Activated T-cell treated with anti-CD3 and anti-CD28 coated beads, Interleukin-2, amount 50 U/mL, for 1 hour (primary cell): ENCODE results near the gene ZNF778.
A peak's percentile ranks its signal among the peaks of the same experiment; 100 is the strongest.
"Not testable (repeated sequence)": the region's sequence is repeated elsewhere in the genome, so short reads cannot be mapped to it uniquely, and the experiment has no call there.

Experiments
- DNase-seq: peaks from one replicate; pipeline ENCODE4 v3.0.0-alpha.2; 2020

ZNF778 gene

GRCh38 chr16:89183463-89183862 is 34.0 kb upstream of the ZNF778 start:
- no peak for DNase-seq

DNA sequence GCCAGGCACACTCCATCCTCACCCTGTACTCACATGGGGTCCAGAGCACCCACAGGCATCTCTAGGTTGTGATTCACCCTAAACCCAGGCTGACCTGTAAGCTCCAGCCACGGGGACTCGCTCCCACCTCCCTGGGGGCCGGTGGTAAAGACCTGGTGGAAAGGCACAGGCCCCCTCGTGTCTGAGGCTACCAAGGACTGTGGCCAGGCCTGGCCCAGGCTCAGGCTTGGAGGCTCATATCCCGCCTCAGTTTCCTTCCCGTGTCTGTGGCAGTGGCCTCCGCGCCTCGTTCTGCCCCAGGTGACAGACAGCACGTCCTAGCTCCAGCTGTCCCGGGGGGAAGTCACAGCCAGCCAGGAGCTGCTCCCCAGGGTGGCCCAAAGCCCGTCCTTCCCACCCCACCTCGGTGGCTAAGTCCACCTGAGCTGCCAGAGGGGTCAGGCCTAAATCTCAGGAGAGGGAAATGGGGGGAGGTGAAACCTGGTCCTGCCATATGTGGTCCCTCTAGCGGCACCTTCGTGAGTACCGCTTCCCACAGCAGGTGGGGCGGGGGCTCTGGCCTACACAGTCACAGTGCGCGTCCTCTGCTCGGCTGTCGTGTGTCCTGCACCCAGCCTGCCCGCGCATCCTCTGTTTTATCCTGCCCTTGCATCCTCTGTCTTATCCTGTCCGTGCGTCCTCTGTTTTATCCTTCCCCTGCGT is 33.4 kb upstream of the ZNF778 start:
- DNase-seq, result no peak

DNA sequence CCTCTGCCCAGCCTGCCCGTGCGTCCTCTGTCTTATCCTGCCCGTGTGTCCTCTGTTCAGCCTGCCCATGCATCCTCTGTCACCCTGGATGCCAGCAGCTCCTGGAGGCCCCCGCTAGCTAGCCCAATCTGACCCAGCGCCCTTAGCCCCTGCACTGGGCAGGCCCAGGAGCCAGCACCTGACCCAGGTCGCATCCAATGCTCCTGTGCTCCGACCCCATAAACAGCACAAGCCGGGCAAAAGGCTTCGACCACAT is 32.9 kb upstream of the ZNF778 start:
- DNase-seq, result no peak

- DNase-seq, result no peak
These were observed 32.3 kb upstream of the ZNF778 start for GRCh38 chr16:89184933-89185794.

DNA sequence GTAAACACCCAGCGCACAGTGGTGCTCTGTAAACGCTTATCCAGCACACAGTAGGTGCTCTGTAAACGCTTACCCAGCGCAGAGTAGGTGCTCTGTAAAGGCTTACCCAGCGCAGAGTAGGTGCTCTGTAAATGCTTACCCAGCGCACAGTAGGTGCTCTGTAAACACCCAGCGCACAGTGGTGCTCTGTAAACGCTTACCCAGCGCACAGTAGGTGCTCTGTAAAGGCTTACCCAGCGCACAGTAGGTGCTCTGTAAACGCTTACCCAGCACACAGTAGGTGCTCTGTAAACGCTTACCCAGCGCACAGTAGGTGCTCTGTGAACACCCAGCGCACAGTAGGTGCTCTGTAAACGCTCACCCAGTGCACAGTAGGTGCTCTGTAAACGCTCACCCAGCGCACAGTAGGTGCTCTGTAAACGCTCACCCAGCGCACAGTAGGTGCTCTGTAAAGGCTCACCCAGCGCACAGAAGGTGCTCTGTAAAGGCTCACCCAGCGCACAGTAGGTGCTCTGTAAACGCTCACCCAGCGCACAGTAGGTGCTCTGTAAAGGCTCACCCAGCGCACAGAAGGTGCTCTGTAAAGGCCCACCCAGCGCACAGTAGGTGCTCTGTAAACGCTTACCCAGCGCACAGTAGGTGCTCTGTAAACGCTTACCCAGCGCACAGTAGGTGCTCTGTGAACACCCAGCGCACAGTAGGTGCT is 31.5 kb upstream of the ZNF778 start:
- not testable (repeated sequence) for DNase-seq

DNA sequence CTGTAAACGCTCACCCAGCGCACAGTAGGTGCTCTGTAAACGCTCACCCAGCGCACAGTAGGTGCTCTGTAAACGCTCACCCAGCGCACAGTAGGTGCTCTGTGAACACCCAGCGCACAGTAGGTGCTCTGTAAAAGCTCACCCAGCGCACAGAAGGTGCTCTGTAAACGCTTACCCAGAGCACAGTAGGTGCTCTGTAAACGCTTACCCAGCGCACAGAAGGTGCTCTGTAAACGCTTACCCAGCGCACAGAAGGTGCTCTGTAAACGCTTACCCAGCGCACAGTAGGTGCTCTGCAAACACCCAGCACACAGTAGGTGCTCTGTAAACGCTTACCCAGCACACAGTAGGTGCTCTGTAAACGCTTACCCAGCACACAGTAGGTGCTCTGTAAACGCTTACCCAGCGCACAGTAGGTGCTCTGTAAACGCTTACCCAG is 30.9 kb upstream of the ZNF778 start:
- DNase-seq, result not testable (repeated sequence)

- DNase-seq, result no peak
These were observed 30.3 kb upstream of the ZNF778 start for GRCh38 chr16:89187032-89187769.

- no peak for DNase-seq
These were observed 29.6 kb upstream of the ZNF778 start for GRCh38 chr16:89187770-89188392.

GRCh38 chr16:89188471-89189357 is 28.8 kb upstream of the ZNF778 start:
- DNase-seq, result not testable (repeated sequence)

- DNase-seq, result no peak
These were observed 28.0 kb upstream of the ZNF778 start for GRCh38 chr16:89189358-89190025.

DNA sequence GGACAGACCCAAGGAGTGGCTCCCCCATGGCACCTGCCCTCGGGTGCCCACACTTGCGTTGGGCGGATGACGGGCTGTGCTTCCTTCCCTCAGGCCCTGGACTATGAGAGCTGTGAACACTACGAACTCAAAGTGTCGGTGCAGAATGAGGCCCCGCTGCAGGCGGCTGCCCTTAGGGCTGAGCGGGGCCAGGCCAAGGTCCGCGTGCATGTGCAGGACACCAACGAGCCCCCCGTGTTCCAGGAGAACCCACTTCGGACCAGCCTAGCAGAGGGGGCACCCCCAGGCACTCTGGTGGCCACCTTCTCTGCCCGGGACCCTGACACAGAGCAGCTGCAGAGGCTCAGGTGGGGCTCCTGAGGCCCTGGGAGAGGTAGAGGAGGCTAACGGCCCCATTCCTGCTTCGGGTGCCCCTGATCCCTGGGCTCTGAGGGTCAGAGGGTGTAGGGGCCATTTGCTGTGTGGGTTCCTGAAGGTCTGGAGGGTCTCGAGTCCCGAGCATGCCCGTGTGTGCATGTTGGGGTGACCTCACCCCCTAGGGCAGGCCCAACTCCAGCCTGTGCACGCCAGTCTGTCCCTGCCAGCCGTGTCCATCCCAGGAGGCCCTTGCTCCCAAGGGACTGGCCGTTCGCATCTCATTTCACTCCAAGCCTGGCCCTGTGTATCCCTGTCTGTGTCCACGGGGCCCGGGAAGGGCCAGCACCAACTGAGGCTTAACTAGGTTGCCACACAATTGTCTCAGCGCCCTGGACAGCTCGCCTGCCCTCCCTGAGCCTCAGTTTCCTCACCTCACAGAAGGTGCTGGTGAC is 27.1 kb upstream of the ZNF778 start:
- no peak for DNase-seq

GRCh38 chr16:89191033-89191900 is 26.2 kb upstream of the ZNF778 start:
- no peak for DNase-seq

DNA sequence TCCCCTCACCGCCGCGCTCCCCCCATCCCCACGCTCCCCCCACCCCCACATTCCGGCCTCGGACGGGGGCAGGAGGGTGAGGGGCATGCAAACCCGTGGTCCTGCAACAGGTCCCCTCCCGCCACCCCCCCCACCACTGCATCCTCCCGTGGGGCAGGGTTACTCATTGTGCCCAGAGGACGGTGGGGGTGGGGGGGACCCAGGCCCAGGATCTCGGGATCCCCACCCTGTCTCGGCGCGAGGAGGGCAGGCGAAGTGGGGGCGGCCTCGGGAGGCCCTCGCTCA is 25.7 kb upstream of the ZNF778 start:
- DNase-seq, result no peak

DNA sequence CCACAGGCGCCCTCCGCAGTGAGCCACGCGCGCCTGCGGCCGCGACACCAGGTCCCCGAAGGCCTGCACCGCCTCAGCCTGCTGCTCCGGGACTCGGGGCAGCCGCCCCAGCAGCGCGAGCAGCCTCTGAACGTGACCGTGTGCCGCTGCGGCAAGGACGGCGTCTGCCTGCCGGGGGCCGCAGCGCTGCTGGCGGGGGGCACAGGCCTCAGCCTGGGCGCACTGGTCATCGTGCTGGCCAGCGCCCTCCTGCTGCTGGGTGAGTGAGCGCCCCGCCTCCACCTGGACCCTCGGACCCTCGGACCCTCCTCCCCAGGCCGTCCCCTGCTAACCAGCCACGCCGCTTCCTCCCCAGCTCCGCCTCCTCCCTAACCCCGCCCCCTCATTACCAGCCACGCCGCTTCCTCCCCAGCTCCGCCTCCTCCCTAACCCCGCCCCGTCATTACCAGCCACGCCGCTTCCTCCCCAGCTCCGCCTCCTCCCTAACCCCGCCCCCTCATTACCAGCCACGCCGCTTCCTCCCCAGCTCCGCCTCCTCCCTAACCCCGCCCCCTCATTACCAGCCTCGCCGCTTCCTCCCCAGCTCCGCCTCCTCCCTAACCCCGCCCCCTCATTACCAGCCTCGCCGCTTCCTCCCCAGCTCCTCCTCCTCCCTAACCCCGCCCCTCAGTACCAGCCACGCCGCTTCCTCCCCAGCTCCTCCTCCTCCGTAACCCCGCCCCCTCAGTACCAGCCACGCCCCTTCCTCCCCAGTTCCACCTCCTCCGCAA is 25.1 kb upstream of the ZNF778 start:
- DNase-seq, result peak; percentile 78

- DNase-seq, result no peak
These were observed 24.4 kb upstream of the ZNF778 start for GRCh38 chr16:89192956-89193575.

DNA sequence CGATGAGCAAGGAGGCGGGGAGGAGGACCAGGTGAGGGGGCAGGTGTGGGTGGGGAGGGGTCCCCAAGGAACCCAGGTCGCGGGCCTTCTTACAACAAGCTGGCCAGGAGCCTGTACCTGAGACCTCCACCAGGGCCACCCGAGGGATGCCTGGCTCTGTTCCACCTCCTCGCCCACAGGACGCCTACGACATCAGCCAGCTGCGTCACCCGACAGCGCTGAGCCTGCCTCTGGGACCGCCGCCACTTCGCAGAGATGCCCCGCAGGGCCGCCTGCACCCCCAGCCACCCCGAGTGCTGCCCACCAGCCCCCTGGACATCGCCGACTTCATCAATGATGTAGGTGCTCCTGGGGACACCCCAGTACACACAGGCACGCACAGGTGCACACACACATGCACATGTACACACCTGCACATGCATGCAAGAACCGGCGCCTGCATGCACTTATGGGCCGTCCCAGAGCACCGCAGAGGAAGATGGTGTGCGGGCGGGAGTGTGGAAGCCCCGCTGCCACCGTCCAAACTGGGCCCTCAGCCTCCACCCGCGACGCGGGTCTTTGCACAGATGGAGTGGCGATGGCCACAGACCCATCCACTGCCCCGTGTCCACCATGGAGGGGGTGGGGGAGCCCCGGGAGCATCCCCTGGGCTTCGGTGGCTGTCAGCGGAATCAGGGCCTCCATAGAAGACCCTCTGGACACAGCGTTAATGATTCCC is 23.8 kb upstream of the ZNF778 start:
- DNase-seq, result no peak
